Measurements from ENCODE around the gene PSMB4.

- TF ChIP-seq POLR2A (IDR thresholded peaks at IDR 0.05; ENCODE audit: low read length) (peak; percentile 79), GATA1 (IDR thresholded peaks at IDR 0.05; ENCODE audit: low read depth, low read length) (peak; percentile 86)
Observed at GRCh38 chr1:151370211-151370911, 29.0 kb upstream of the PSMB4 start.

All from erythroblast (primary cell).